RPMI7951 (cell line): ENCODE data around the gene INPP4B. TPM values are rescaled to one million over a fixed set of nuclear protein-coding genes. Genes with fewer than 3 reads are reported as not detected.

Experiments used
- DNase-seq: peaks from one replicate; pipeline ENCODE4 v3.0.0-alpha.2; 2012; ENCODE audit warnings: low read depth
- total RNA-seq: library from RNA; depleted of rRNA; stranded (reverse); fragments of >200 nt; shearing (Covaris generic); gene quantifications from 2 replicates; pipeline ENCODE4 v1.2.3, GENCODE V29; 2014; rRNA removed

The INPP4B gene
- 11.7 and 14.1 TPM in 2 replicates for total RNA-seq

GRCh38 chr4:142846108-142846728, at the start of gene INPP4B:
Gene INPP4B, minus strand, starts transcription at chr4:142846301.
- peak; percentile 27 for DNase-seq

GRCh38 chr4:142893012-142893411, 46.9 kb upstream of the INPP4B start:
- no peak for DNase-seq

- no peak for DNase-seq
Measured at GRCh38 chr4:142886566-142886965, 40.5 kb upstream of the INPP4B start.

GRCh38 chr4:142883040-142883832, 37.1 kb upstream of the INPP4B start:
- DNase-seq = no peak

- DNase-seq = no peak
Measured at GRCh38 chr4:142882159-142882558, 36.1 kb upstream of the INPP4B start.

GRCh38 chr4:142881331-142881730, 35.2 kb upstream of the INPP4B start:
- DNase-seq = no peak

GRCh38 chr4:142875117-142875516, 29.0 kb upstream of the INPP4B start:
- DNase-seq = no peak

- DNase-seq = no peak
Measured at GRCh38 chr4:142874684-142875083, 28.6 kb upstream of the INPP4B start.

GRCh38 chr4:142866685-142867084, 20.6 kb upstream of the INPP4B start:
- no peak for DNase-seq

GRCh38 chr4:142861351-142861750, 15.2 kb upstream of the INPP4B start:
- no peak for DNase-seq

- DNase-seq = no peak
Measured at GRCh38 chr4:142858965-142859364, 12.9 kb upstream of the INPP4B start.

GRCh38 chr4:142858446-142858845, 12.3 kb upstream of the INPP4B start:
- DNase-seq = no peak

GRCh38 chr4:142856576-142856975, 10.5 kb upstream of the INPP4B start:
- no peak for DNase-seq

- DNase-seq = no peak
Measured at GRCh38 chr4:142850478-142850877, 4.4 kb upstream of the INPP4B start.

- no peak for DNase-seq
Measured at GRCh38 chr4:142846729-142847596, 862 bp upstream of the INPP4B start.

GRCh38 chr4:142845293-142846107, 601 bp downstream of the INPP4B start:
- DNase-seq = no peak

- DNase-seq = no peak
Measured at GRCh38 chr4:142844782-142845181, 1.3 kb downstream of the INPP4B start.

- peak; percentile 23 for DNase-seq
Measured at GRCh38 chr4:142840516-142841123, 5.5 kb downstream of the INPP4B start.

- DNase-seq = no peak
Measured at GRCh38 chr4:142838778-142839177, 7.3 kb downstream of the INPP4B start.

GRCh38 chr4:142832022-142832421, 14.1 kb downstream of the INPP4B start:
- DNase-seq = no peak
